Cardiac muscle cell (in vitro differentiated cells and primary cell): ENCODE results near the gene IGDCC3. TPM values are rescaled to one million over a fixed set of nuclear protein-coding genes. Genes with fewer than 3 reads are reported as not detected.

Experiments used
- DNase-seq, 2 donors: peaks; one replicate each; pipeline versions ENCODE4 v3.0.0 to v3.0.0-alpha.2; 2010 to 2017; ENCODE audit warnings: low read depth in 1 of 2, low spot score in 1 of 2
- H3K27ac ChIP-seq: fragments of 200-600 bp; sonication (generic); 2 replicates; pipeline ENCODE4 v1.5.1; 2016
- H3K27me3 ChIP-seq: fragments of 200-600 bp; sonication (generic); 2 replicates; pipeline ENCODE4 v1.6.0; 2016; ENCODE audit warnings: control low read depth
- H3K36me3 ChIP-seq: fragments of 200-600 bp; sonication (generic); 2 replicates; pipeline ENCODE4 v1.5.1; 2016; ENCODE audit warnings: control low read depth
- H3K4me1 ChIP-seq: fragments of 200-600 bp; sonication (generic); 2 replicates; pipeline ENCODE4 v1.8.1; 2017; ENCODE audit warnings: low read depth, mild to moderate bottlenecking, mixed run types
- H3K4me3 ChIP-seq: fragments of 200-600 bp; sonication (generic); 2 replicates; pipeline ENCODE4 v1.5.1; 2016; ENCODE audit warnings: mild to moderate bottlenecking
- H3K9me3 ChIP-seq: fragments of 200-600 bp; sonication (generic); 2 replicates; pipeline ENCODE4 v1.5.1; 2017; ENCODE audit warnings: low read depth, mild to moderate bottlenecking, control low read depth
- polyA plus RNA-seq: library from polyadenylated mRNA; unstranded; fragments of >200 nt; fragmentation: Nextera tagmentation; extraction: Ambion mirVana; gene quantifications from 2 replicates; pipeline ENCODE4 v1.2.1, GENCODE V29; 2016
- total RNA-seq: library from RNA; depleted of rRNA; stranded (reverse); fragments of >200 nt; gene quantifications from 2 replicates; pipeline ENCODE4 v1.2.3, GENCODE V29; 2016
- TF ChIP-seq, protein P1 (sequence below): IDR thresholded peaks from 2 replicates; pipeline ENCODE4 v1.5.1; 2012; ENCODE audit warnings: low read depth, mild to moderate bottlenecking, low read length

IGDCC3 gene
- total and polyA plus RNA-seq, 2 experiments from 2014 or later, result 41.1 to 54.6 TPM

DNA sequence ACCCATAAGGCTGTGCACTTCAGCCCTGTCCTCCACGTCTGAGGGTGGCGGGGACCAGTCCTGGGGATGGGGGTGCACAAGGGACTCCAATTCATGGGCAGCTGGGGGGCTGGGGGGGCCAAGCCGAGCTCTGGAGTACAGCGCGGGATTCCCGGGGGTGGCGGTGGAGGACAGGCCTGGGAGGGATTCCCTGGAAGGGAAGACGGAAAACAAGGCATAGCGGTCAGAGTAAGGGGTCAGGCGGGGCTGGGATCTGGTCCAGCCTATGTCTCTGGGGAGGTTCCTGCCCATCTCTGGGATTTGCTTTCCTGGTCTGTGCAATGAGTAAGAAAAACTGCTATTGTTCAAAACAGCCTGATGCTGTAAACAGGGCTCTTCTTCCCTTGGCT, 8.1 kb upstream of the IGDCC3 start:
- H3K9me3 ChIP-seq, result no peaks in the 10 kb centered on the region
- no peaks in the 10 kb centered on the region for H3K36me3 ChIP-seq
- DNase-seq, result peak in 1 of 2 donors; percentile 83
- H3K27me3 ChIP-seq, result no peaks in the 10 kb centered on the region
- H3K4me1 ChIP-seq, result no peaks in the 10 kb centered on the region
- no peak overlapping the region for H3K27ac ChIP-seq
- H3K4me3 ChIP-seq, result no peak overlapping the region
- TF ChIP-seq, protein P1, sequence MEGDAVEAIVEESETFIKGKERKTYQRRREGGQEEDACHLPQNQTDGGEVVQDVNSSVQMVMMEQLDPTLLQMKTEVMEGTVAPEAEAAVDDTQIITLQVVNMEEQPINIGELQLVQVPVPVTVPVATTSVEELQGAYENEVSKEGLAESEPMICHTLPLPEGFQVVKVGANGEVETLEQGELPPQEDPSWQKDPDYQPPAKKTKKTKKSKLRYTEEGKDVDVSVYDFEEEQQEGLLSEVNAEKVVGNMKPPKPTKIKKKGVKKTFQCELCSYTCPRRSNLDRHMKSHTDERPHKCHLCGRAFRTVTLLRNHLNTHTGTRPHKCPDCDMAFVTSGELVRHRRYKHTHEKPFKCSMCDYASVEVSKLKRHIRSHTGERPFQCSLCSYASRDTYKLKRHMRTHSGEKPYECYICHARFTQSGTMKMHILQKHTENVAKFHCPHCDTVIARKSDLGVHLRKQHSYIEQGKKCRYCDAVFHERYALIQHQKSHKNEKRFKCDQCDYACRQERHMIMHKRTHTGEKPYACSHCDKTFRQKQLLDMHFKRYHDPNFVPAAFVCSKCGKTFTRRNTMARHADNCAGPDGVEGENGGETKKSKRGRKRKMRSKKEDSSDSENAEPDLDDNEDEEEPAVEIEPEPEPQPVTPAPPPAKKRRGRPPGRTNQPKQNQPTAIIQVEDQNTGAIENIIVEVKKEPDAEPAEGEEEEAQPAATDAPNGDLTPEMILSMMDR, result no peak

DNA sequence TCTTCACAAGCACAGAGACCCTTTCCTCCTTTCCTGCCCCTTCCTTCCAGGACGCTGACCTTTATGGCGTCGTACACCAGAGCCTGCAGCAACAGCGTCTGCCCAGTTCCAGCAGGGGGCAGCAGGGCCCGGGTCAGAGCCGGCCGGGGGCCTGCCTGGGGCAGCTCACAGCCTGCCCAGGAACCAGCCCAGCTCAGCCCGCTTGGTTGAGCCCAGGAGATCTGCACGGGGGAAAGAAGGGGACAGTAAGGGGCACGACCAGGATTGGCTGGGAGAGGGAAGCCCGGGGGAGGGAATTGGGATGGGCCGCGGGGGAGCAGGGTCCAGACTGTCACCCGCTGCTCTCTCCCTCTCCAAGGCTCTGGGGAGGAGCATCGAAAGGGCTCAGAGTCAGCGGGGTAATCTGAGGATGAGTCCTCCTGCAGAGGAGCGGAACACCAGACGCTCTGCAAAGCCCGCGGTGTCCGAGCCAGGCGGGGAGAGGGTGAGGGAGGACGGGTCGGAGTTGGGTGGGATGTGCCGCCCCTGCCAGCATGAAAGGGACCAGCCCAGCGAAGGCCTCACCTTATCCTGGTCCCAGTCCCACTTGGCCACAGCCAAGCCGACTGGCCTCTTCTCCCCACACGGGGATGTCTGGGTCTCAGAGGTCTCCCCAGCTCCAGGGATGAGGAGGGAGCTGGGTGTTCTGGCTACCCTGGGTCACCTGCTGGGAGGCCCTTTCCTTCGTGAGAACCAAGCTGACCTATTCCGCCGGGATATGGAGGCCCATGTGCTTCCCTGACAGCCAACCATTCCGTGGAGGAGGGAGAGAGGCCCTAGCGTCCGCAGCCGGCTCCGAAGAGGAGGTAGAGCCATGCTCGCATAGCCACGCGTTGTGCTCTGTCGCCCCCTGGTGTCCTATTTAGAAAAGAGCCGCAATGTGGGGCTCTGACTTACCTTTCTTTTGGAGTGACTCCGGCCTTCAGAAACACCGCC, 7.4 kb upstream of the IGDCC3 start:
- Histone ChIP-seq H3K27ac (no peak overlapping the region), H3K4me3 (no peak overlapping the region), H3K4me1 (no peaks in the 10 kb centered on the region), H3K27me3 (no peaks in the 10 kb centered on the region), H3K9me3 (no peaks in the 10 kb centered on the region), H3K36me3 (no peaks in the 10 kb centered on the region)
- DNase-seq, result peak; percentile 92 to 94
- TF ChIP-seq, protein P1, result peak; percentile 95

DNA sequence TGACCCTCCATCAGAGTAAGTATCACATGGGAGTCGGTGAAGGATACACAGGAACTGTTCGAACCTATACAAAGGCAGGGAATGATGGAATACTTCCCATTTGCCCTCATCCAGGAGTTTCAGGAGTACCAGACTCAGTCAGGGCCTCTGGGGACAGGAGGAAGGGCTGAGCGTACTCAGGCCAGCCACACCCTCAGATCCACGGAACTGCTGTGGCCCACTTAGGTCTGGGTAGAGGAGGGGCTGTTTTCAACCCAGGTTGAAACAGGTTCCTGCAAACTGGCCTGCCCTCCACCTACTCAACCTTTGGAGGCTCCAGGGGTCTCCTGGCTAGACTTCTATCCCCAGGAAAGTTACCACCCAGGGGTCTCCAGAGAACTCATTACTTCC, 6.7 kb upstream of the IGDCC3 start:
- H3K27ac ChIP-seq, result no peak overlapping the region
- no peak for DNase-seq
- H3K4me1 ChIP-seq, result no peaks in the 10 kb centered on the region
- H3K36me3 ChIP-seq, result no peaks in the 10 kb centered on the region
- no peak overlapping the region for H3K4me3 ChIP-seq
- H3K9me3 ChIP-seq, result no peaks in the 10 kb centered on the region
- TF ChIP-seq, protein P1, result no peak
- H3K27me3 ChIP-seq, result no peaks in the 10 kb centered on the region

DNA sequence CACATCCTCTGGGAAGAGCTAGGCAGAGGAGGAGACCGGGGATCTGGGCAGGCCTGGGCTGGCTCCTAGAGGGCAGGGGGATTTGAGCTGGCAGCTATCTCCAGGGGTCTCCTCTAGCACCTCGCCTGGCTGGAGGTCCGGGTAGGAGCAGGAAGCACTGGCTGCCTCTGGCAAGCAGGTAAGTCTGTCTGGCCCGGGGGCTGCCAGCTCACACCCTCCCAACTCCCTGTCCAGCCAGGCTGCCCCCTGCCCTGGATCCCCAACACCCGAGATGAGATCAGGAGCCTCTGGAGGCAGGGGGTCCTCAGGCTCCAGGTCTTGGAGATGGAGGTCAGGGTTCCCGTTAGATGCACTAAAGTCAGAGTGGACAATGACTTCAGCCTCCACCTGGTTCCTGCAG, 6.2 kb upstream of the IGDCC3 start:
- TF ChIP-seq, protein P1, result no peak
- H3K27me3 ChIP-seq, result no peaks in the 10 kb centered on the region
- H3K9me3 ChIP-seq, result no peaks in the 10 kb centered on the region
- DNase-seq, result no peak
- no peaks in the 10 kb centered on the region for H3K4me1 ChIP-seq
- no peak overlapping the region for H3K4me3 ChIP-seq
- H3K27ac ChIP-seq, result no peak overlapping the region
- no peaks in the 10 kb centered on the region for H3K36me3 ChIP-seq

DNA sequence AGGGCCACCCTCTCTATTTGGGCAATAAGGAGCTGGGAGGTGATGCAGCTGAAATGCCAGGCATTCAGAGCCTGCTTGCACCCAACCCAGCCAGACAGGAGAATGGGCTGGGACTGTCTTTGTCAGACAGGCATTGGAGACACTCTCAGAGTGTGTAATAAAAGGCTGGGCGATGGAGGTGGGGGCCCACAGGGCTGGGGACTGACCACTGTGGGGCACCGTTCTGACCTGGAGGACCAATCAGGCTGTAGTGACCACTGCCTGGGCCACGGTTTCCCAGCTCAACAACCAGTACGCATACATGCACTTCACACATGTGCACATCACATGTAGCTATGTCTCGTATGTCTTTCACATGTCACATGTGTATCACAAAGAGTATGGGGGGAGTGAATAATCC, 5.7 kb upstream of the IGDCC3 start:
- peaks cover 2% of the 10 kb centered on the region for H3K4me1 ChIP-seq
- H3K9me3 ChIP-seq, result no peaks in the 10 kb centered on the region
- no peaks in the 10 kb centered on the region for H3K27me3 ChIP-seq
- H3K27ac ChIP-seq, result no peak overlapping the region
- no peak for DNase-seq
- TF ChIP-seq, protein P1, result no peak
- no peaks in the 10 kb centered on the region for H3K36me3 ChIP-seq
- H3K4me3 ChIP-seq, result no peak overlapping the region
